NOMO-1 treated with DMSO at 0.1 percent for 48 hours (cell line): ENCODE results near the gene RABIF.
A peak's percentile ranks its signal among the peaks of the same experiment; 100 is the strongest.

Experiments used
- DNase-seq: peaks from one replicate; lab custom pipeline; 2025; ENCODE audit not compliant: unreplicated experiment; lab: John Stamatoyannopoulos, UW

The RABIF gene

GRCh38 chr1:202873026-202873425, 15.9 kb downstream of the RABIF start:
- no peak for DNase-seq

- DNase-seq = no peak
Measured at GRCh38 chr1:202871367-202871766, 17.6 kb downstream of the RABIF start.

- DNase-seq = no peak
Measured at GRCh38 chr1:202862679-202863560, 26.0 kb downstream of the RABIF start.

- DNase-seq = peak; percentile 73
Measured at GRCh38 chr1:202861420-202862132, 27.4 kb downstream of the RABIF start.

GRCh38 chr1:202860744-202861419, 28.1 kb downstream of the RABIF start:
- DNase-seq = no peak

- DNase-seq = no peak
Measured at GRCh38 chr1:202858789-202859414, 30.0 kb downstream of the RABIF start.

GRCh38 chr1:202858331-202858730, 30.6 kb downstream of the RABIF start:
- DNase-seq = peak; percentile 31

GRCh38 chr1:202857136-202857610, 31.8 kb downstream of the RABIF start:
- DNase-seq = no peak

GRCh38 chr1:202856014-202856413, 32.9 kb downstream of the RABIF start:
- DNase-seq = peak; percentile 52

- no peak for DNase-seq
Measured at GRCh38 chr1:202854787-202855186, 34.2 kb downstream of the RABIF start.

- DNase-seq = peak; percentile 39
Measured at GRCh38 chr1:202852163-202852904, 36.6 kb downstream of the RABIF start.

- no peak for DNase-seq
Measured at GRCh38 chr1:202850593-202851362, 38.2 kb downstream of the RABIF start.

GRCh38 chr1:202848191-202848542, 40.8 kb downstream of the RABIF start:
- DNase-seq = no peak

GRCh38 chr1:202844935-202845334, 44.0 kb downstream of the RABIF start:
- DNase-seq = no peak

GRCh38 chr1:202844259-202844658, 44.7 kb downstream of the RABIF start:
- no peak for DNase-seq

- DNase-seq = no peak
Measured at GRCh38 chr1:202843081-202843480, 45.9 kb downstream of the RABIF start.

- DNase-seq = no peak
Measured at GRCh38 chr1:202837746-202838262, 51.1 kb downstream of the RABIF start.

- DNase-seq = peak; percentile 28
Measured at GRCh38 chr1:202836623-202837403, 52.1 kb downstream of the RABIF start.
